ENCODE results near the gene ATRN.

The ATRN gene

GRCh38 chr20:3647473-3647872 lies 176.7 kb downstream of the ATRN start:
- no peaks in the 10 kb centered on the region for H3K36me3 Mint-ChIP-seq (ENCODE audit: low read depth)
- H3K4me3 Mint-ChIP-seq, result no peak overlapping the region
- H3K4me1 Mint-ChIP-seq (ENCODE audit: low read depth), result peaks cover 3% of the 10 kb centered on the region
- H3K27ac Mint-ChIP-seq, result no peak overlapping the region
- no peaks in the 10 kb centered on the region for H3K27me3 Mint-ChIP-seq (ENCODE audit: low read depth)
- no peak for DNase-seq (ENCODE audit: low spot score)
- H3K9me3 Mint-ChIP-seq, result no peaks in the 10 kb centered on the region

- Mint-ChIP-seq H3K36me3 (ENCODE audit: low read depth) (no peaks in the 10 kb centered on the region), H3K4me1 (ENCODE audit: low read depth) (peaks cover 10% of the 10 kb centered on the region), H3K4me3 (no peak overlapping the region), H3K27ac (no peak overlapping the region), H3K27me3 (ENCODE audit: low read depth) (no peaks in the 10 kb centered on the region), H3K9me3 (no peaks in the 10 kb centered on the region)
- no peak for DNase-seq (ENCODE audit: low spot score)
Observed at GRCh38 chr20:3648951-3649350, 178.1 kb downstream of the ATRN start.

GRCh38 chr20:3651204-3651962 lies 180.6 kb downstream of the ATRN start:
- Mint-ChIP-seq H3K27ac (no peak overlapping the region), H3K4me1 (ENCODE audit: low read depth) (peaks cover 10% of the 10 kb centered on the region), H3K27me3 (ENCODE audit: low read depth) (no peaks in the 10 kb centered on the region), H3K9me3 (no peaks in the 10 kb centered on the region), H3K4me3 (no peak overlapping the region), H3K36me3 (ENCODE audit: low read depth) (no peaks in the 10 kb centered on the region)
- DNase-seq (ENCODE audit: low spot score), result no peak

- Mint-ChIP-seq H3K36me3 (ENCODE audit: low read depth) (no peaks in the 10 kb centered on the region), H3K27me3 (ENCODE audit: low read depth) (no peaks in the 10 kb centered on the region), H3K4me1 (ENCODE audit: low read depth) (peaks cover 10% of the 10 kb centered on the region), H3K27ac (no peak overlapping the region), H3K9me3 (no peaks in the 10 kb centered on the region), H3K4me3 (no peak overlapping the region)
- no peak for DNase-seq (ENCODE audit: low spot score)
Observed at GRCh38 chr20:3652221-3652620, 181.4 kb downstream of the ATRN start.

GRCh38 chr20:3652676-3653596 lies 182.1 kb downstream of the ATRN start:
- Mint-ChIP-seq H3K4me1 (ENCODE audit: low read depth) (peaks cover 10% of the 10 kb centered on the region), H3K36me3 (ENCODE audit: low read depth) (no peaks in the 10 kb centered on the region), H3K4me3 (no peak overlapping the region), H3K27me3 (ENCODE audit: low read depth) (no peaks in the 10 kb centered on the region), H3K9me3 (no peaks in the 10 kb centered on the region), H3K27ac (no peak overlapping the region)
- DNase-seq (ENCODE audit: low spot score), result no peak

- H3K4me3 Mint-ChIP-seq, result no peak overlapping the region
Observed at GRCh38 chr20:3653921-3654320, 183.1 kb downstream of the ATRN start.

GRCh38 chr20:3654326-3655130 lies 183.7 kb downstream of the ATRN start:
- Mint-ChIP-seq H3K4me3 (no peak overlapping the region), H3K36me3 (ENCODE audit: low read depth) (no peaks in the 10 kb centered on the region), H3K27ac (no peak overlapping the region), H3K9me3 (no peaks in the 10 kb centered on the region), H3K4me1 (ENCODE audit: low read depth) (peaks cover 19% of the 10 kb centered on the region), H3K27me3 (ENCODE audit: low read depth) (peaks cover 10% of the 10 kb centered on the region)
- DNase-seq (ENCODE audit: low spot score), result no peak

More at GRCh38 chr20:3653921-3654320, 183.1 kb downstream of the ATRN start:
- Mint-ChIP-seq H3K4me1 (ENCODE audit: low read depth) (peaks cover 15% of the 10 kb centered on the region), H3K36me3 (ENCODE audit: low read depth) (no peaks in the 10 kb centered on the region), H3K9me3 (no peaks in the 10 kb centered on the region), H3K27ac (no peak overlapping the region), H3K27me3 (ENCODE audit: low read depth) (peaks cover 4% of the 10 kb centered on the region)
- no peak for DNase-seq (ENCODE audit: low spot score)

GRCh38 chr20:3655131-3655405 lies 184.2 kb downstream of the ATRN start:
- Mint-ChIP-seq H3K27me3 (ENCODE audit: low read depth) (peaks cover 14% of the 10 kb centered on the region), H3K36me3 (ENCODE audit: low read depth) (no peaks in the 10 kb centered on the region), H3K9me3 (no peaks in the 10 kb centered on the region), H3K4me3 (no peak overlapping the region), H3K4me1 (ENCODE audit: low read depth) (peaks cover 19% of the 10 kb centered on the region), H3K27ac (no peak overlapping the region)
- no peak for DNase-seq (ENCODE audit: low spot score)

- H3K4me3 Mint-ChIP-seq, result no peak overlapping the region
- no peak for DNase-seq (ENCODE audit: low spot score)
- H3K36me3 Mint-ChIP-seq (ENCODE audit: low read depth), result no peaks in the 10 kb centered on the region
- H3K27ac Mint-ChIP-seq, result no peak overlapping the region
- peaks cover 33% of the 10 kb centered on the region for H3K27me3 Mint-ChIP-seq (ENCODE audit: low read depth)
- peaks cover 12% of the 10 kb centered on the region for H3K4me1 Mint-ChIP-seq (ENCODE audit: low read depth)
- H3K9me3 Mint-ChIP-seq, result no peaks in the 10 kb centered on the region
Observed at GRCh38 chr20:3658019-3658715, 187.3 kb downstream of the ATRN start.

GRCh38 chr20:3658716-3659491 lies 188.1 kb downstream of the ATRN start:
- no peak overlapping the region for H3K27ac Mint-ChIP-seq
- peaks cover 37% of the 10 kb centered on the region for H3K27me3 Mint-ChIP-seq (ENCODE audit: low read depth)
- DNase-seq (ENCODE audit: low spot score), result no peak
- no peaks in the 10 kb centered on the region for H3K36me3 Mint-ChIP-seq (ENCODE audit: low read depth)
- H3K9me3 Mint-ChIP-seq, result no peaks in the 10 kb centered on the region
- peaks cover 8% of the 10 kb centered on the region for H3K4me1 Mint-ChIP-seq (ENCODE audit: low read depth)
- H3K4me3 Mint-ChIP-seq, result peak overlapping the region; percentile 54

GRCh38 chr20:3659492-3660261 lies 188.9 kb downstream of the ATRN start:
- Mint-ChIP-seq H3K4me1 (ENCODE audit: low read depth) (peaks cover 8% of the 10 kb centered on the region), H3K27ac (no peak overlapping the region), H3K9me3 (no peaks in the 10 kb centered on the region), H3K4me3 (no peak overlapping the region), H3K27me3 (ENCODE audit: low read depth) (peaks cover 43% of the 10 kb centered on the region), H3K36me3 (ENCODE audit: low read depth) (no peaks in the 10 kb centered on the region)
- DNase-seq (ENCODE audit: low spot score), result no peak

GRCh38 chr20:3660262-3661059 lies 189.6 kb downstream of the ATRN start:
- DNase-seq (ENCODE audit: low spot score), result no peak
- no peak overlapping the region for H3K27ac Mint-ChIP-seq
- no peak overlapping the region for H3K4me3 Mint-ChIP-seq
- H3K36me3 Mint-ChIP-seq (ENCODE audit: low read depth), result no peaks in the 10 kb centered on the region
- peaks cover 14% of the 10 kb centered on the region for H3K4me1 Mint-ChIP-seq (ENCODE audit: low read depth)
- no peaks in the 10 kb centered on the region for H3K9me3 Mint-ChIP-seq
- H3K27me3 Mint-ChIP-seq (ENCODE audit: low read depth), result peaks cover 47% of the 10 kb centered on the region

All from T-helper 2 cell treated with Interferon-gamma antibody and Interleukin-4, amounts not matched to agents 5 μg/mL and 100 μg/mL, for 36 hours (primary cell).